KMS-11 (cell line): ENCODE results near the gene SOX30.

ENCODE experiments used
- H2AFZ ChIP-seq: fragments of 200-600 bp; sonication (generic); 2 replicates; pipeline ENCODE4 v1.6.1; 2016; ENCODE audit warnings: antibody characterized with exemption, mixed run types, low read depth
- H3K27ac ChIP-seq: fragments of 200-600 bp; sonication (generic); 2 replicates; pipeline ENCODE4 v1.6.1; 2016; ENCODE audit warnings: mild to moderate bottlenecking, mixed run types
- H3K27me3 ChIP-seq: fragments of 200-600 bp; sonication (generic); 2 replicates; pipeline ENCODE4 v1.6.1; 2017; ENCODE audit warnings: mild to moderate bottlenecking, low read depth, mixed run types, moderate library complexity; ENCODE audit not compliant: insufficient read depth
- H3K36me3 ChIP-seq: fragments of 200-600 bp; sonication (generic); 2 replicates; pipeline ENCODE4 v1.6.1; 2017; ENCODE audit warnings: mild to moderate bottlenecking, mixed run types; ENCODE audit not compliant: insufficient read depth
- H3K4me1 ChIP-seq: fragments of 200-600 bp; sonication (generic); 2 replicates; pipeline ENCODE4 v1.6.1; 2016; ENCODE audit warnings: mild to moderate bottlenecking, low read depth, mixed run types; ENCODE audit not compliant: poor library complexity, severe bottlenecking
- H3K4me2 ChIP-seq: fragments of 200-600 bp; sonication (generic); 2 replicates; pipeline ENCODE4 v1.7.0; 2016; ENCODE audit warnings: mild to moderate bottlenecking, mixed run types
- H3K4me3 ChIP-seq: fragments of 200-600 bp; sonication (generic); IDR thresholded peaks from 2 replicates; pipeline ENCODE4 v1.6.1; 2017; ENCODE audit warnings: low read depth, low read length, mixed read lengths; ENCODE audit not compliant: insufficient read depth
- H3K79me2 ChIP-seq: fragments of 200-600 bp; sonication (generic); 2 replicates; pipeline ENCODE4 v1.6.1; 2016; ENCODE audit warnings: low read depth, mixed run types; ENCODE audit not compliant: insufficient read depth
- H3K9ac ChIP-seq: fragments of 200-600 bp; sonication (generic); 2 replicates; pipeline ENCODE4 v1.6.1; 2016; ENCODE audit warnings: mild to moderate bottlenecking, mixed run types
- H4K20me1 ChIP-seq: fragments of 200-600 bp; sonication (generic); 2 replicates; pipeline ENCODE4 v1.6.1; 2016; ENCODE audit warnings: mild to moderate bottlenecking, mixed run types; ENCODE audit not compliant: insufficient read depth
- CTCF ChIP-seq: fragments of 200-600 bp; sonication (generic); conservative IDR thresholded peaks from 2 replicates; pipeline ENCODE4 v1.6.1; 2017; ENCODE audit warnings: low read depth, mild to moderate bottlenecking, antibody characterized with exemption, low read length, moderate library complexity, mixed read lengths

Gene SOX30

GRCh38 chr5:157650991-157651611 lies 1.1 kb downstream of the SOX30 start:
- Histone ChIP-seq H3K4me2 (no peak overlapping the region), H3K27ac (no peak overlapping the region), H3K9ac (no peak overlapping the region), H3K4me1 (no peaks in the 10 kb centered on the region), H3K36me3 (no peaks in the 10 kb centered on the region), H3K79me2 (no peaks in the 10 kb centered on the region), H2AFZ (no peak overlapping the region), H4K20me1 (no peaks in the 10 kb centered on the region), H3K4me3 (no peak overlapping the region), H3K27me3 (no peaks in the 10 kb centered on the region)
- no peak for TF ChIP-seq CTCF

- TF ChIP-seq CTCF = no peak
- H3K4me1 ChIP-seq = no peaks in the 10 kb centered on the region
- no peak overlapping the region for H3K9ac ChIP-seq
- H3K27me3 ChIP-seq = no peaks in the 10 kb centered on the region
- no peaks in the 10 kb centered on the region for H4K20me1 ChIP-seq
- no peaks in the 10 kb centered on the region for H3K79me2 ChIP-seq
- no peak overlapping the region for H2AFZ ChIP-seq
- H3K4me2 ChIP-seq = no peak overlapping the region
- no peak overlapping the region for H3K27ac ChIP-seq
- no peaks in the 10 kb centered on the region for H3K36me3 ChIP-seq
- H3K4me3 ChIP-seq = no peak overlapping the region
Observed at GRCh38 chr5:157649101-157649500, 3.1 kb downstream of the SOX30 start.

- Histone ChIP-seq H2AFZ (no peak overlapping the region), H3K79me2 (no peaks in the 10 kb centered on the region), H3K4me2 (no peak overlapping the region), H3K4me3 (no peak overlapping the region), H3K9ac (no peak overlapping the region), H3K36me3 (no peaks in the 10 kb centered on the region), H3K4me1 (no peaks in the 10 kb centered on the region), H4K20me1 (no peaks in the 10 kb centered on the region), H3K27me3 (no peaks in the 10 kb centered on the region), H3K27ac (no peak overlapping the region)
- no peak for TF ChIP-seq CTCF
Observed at GRCh38 chr5:157648275-157648990, 3.8 kb downstream of the SOX30 start.

- H4K20me1 ChIP-seq = no peaks in the 10 kb centered on the region
- H3K79me2 ChIP-seq = no peaks in the 10 kb centered on the region
- H3K27me3 ChIP-seq = no peaks in the 10 kb centered on the region
- H3K4me2 ChIP-seq = no peak overlapping the region
- H2AFZ ChIP-seq = no peak overlapping the region
- no peaks in the 10 kb centered on the region for H3K4me1 ChIP-seq
- no peak overlapping the region for H3K4me3 ChIP-seq
- no peak overlapping the region for H3K27ac ChIP-seq
- no peak overlapping the region for H3K9ac ChIP-seq
- H3K36me3 ChIP-seq = no peaks in the 10 kb centered on the region
- TF ChIP-seq CTCF = no peak
Observed at GRCh38 chr5:157640406-157641066, 11.7 kb downstream of the SOX30 start.
